ENCODE measurements around the gene SPON1.

The SPON1 gene

GRCh38 chr11:14065141-14065540, 102.6 kb downstream of the SPON1 start:
- H3K27ac ChIP-seq, result no peak overlapping the region
- no peak for TF ChIP-seq CTCF (conservative IDR thresholded peaks at IDR 0.05)

- TF ChIP-seq CTCF (conservative IDR thresholded peaks at IDR 0.05), result no peak
- H3K27ac ChIP-seq, result no peak overlapping the region
These were observed 103.2 kb downstream of the SPON1 start for GRCh38 chr11:14065681-14066080.

GRCh38 chr11:14067686-14068085, 105.2 kb downstream of the SPON1 start:
- TF ChIP-seq CTCF (conservative IDR thresholded peaks at IDR 0.05), result no peak
- no peak overlapping the region for H3K27ac ChIP-seq

GRCh38 chr11:14070896-14071295, 108.4 kb downstream of the SPON1 start:
- no peak for TF ChIP-seq CTCF (conservative IDR thresholded peaks at IDR 0.05)
- H3K27ac ChIP-seq, result no peak overlapping the region

GRCh38 chr11:14073849-14074476, 111.4 kb downstream of the SPON1 start:
- H3K27ac ChIP-seq, result no peak overlapping the region
- no peak for TF ChIP-seq CTCF (conservative IDR thresholded peaks at IDR 0.05)

GRCh38 chr11:14075118-14076078, 112.9 kb downstream of the SPON1 start:
- TF ChIP-seq CTCF (conservative IDR thresholded peaks at IDR 0.05), result no peak
- no peak overlapping the region for H3K27ac ChIP-seq

- no peak for TF ChIP-seq CTCF (conservative IDR thresholded peaks at IDR 0.05)
- H3K27ac ChIP-seq, result no peak overlapping the region
These were observed 116.5 kb downstream of the SPON1 start for GRCh38 chr11:14079011-14079410.

Data from VCaP (cell line).